ENCODE measurements around the gene KMT2B.

KMT2B gene

DNA sequence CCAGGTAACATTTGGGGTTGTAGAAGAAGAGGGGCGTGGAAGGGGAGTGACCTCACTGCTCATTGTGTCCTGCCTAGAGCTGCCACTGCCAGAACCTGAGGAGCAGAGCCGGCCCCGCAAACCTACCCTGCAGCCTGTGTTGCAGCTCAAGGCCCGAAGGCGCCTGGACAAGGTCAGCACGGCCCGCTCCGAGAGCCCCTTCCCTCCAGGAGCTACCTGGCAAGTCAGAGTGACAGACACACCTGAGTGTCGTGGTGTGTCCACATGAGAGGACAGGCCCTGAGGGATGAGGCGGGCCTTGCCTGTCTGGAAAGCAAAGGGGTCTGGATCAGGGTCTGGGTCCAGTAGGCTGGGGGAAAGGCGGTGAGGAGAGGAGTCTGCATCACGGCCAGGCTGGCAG, 6.8 kb downstream of the KMT2B start:
- DNase-seq (ENCODE audit: low read depth, low spot score): no peak
- CTCF ChIA-PET: no interaction called here
- H3K4me3 ChIP-seq (ENCODE audit: low read depth, low read length): no peak overlapping the region
- TF ChIP-seq, protein P1, sequence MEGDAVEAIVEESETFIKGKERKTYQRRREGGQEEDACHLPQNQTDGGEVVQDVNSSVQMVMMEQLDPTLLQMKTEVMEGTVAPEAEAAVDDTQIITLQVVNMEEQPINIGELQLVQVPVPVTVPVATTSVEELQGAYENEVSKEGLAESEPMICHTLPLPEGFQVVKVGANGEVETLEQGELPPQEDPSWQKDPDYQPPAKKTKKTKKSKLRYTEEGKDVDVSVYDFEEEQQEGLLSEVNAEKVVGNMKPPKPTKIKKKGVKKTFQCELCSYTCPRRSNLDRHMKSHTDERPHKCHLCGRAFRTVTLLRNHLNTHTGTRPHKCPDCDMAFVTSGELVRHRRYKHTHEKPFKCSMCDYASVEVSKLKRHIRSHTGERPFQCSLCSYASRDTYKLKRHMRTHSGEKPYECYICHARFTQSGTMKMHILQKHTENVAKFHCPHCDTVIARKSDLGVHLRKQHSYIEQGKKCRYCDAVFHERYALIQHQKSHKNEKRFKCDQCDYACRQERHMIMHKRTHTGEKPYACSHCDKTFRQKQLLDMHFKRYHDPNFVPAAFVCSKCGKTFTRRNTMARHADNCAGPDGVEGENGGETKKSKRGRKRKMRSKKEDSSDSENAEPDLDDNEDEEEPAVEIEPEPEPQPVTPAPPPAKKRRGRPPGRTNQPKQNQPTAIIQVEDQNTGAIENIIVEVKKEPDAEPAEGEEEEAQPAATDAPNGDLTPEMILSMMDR (IDR thresholded peaks at IDR 0.05; ENCODE audit: insufficient read depth, low read length, missing control alignments): no peak
- POLR2A ChIA-PET: no interaction called here

DNA sequence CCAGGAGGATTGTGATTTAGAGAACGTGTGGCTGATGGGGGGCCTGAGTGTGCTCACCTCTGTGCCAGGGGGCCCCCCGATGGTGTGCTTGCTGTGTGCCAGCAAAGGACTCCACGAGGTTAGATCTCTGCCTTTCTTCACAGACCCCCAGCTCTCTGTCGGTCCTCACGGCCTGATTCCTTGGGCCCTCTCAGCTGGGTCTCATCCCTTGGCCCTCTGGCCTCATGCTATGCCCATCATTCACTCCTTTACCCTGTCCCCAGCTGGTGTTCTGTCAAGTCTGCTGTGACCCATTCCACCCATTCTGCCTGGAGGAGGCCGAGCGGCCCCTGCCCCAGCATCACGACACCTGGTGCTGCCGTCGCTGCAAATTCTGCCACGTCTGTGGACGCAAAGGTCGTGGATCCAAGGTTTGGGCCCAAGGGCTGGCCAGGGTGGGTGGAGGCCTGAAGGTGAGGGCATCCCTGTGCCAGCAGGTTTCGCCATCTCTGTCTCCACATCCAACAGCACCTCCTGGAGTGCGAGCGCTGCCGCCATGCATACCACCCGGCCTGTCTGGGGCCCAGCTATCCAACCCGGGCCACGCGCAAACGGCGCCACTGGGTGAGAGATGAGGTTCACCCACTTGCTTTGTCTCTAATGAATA, 7.5 kb downstream of the KMT2B start:
- POLR2A ChIA-PET: no interaction called here
- CTCF ChIA-PET: interaction anchor here (0.6 to 0.7 kb wide), 2 partner anchors 31 to 166 kb away, joined by 3 read pairs; no protein-coding TSS in a partner anchor
- TF ChIP-seq, protein P1 (IDR thresholded peaks at IDR 0.05; ENCODE audit: insufficient read depth, low read length, missing control alignments): no peak
- DNase-seq (ENCODE audit: low read depth, low spot score): no peak
- no peak overlapping the region for H3K4me3 ChIP-seq (ENCODE audit: low read depth, low read length)

DNA sequence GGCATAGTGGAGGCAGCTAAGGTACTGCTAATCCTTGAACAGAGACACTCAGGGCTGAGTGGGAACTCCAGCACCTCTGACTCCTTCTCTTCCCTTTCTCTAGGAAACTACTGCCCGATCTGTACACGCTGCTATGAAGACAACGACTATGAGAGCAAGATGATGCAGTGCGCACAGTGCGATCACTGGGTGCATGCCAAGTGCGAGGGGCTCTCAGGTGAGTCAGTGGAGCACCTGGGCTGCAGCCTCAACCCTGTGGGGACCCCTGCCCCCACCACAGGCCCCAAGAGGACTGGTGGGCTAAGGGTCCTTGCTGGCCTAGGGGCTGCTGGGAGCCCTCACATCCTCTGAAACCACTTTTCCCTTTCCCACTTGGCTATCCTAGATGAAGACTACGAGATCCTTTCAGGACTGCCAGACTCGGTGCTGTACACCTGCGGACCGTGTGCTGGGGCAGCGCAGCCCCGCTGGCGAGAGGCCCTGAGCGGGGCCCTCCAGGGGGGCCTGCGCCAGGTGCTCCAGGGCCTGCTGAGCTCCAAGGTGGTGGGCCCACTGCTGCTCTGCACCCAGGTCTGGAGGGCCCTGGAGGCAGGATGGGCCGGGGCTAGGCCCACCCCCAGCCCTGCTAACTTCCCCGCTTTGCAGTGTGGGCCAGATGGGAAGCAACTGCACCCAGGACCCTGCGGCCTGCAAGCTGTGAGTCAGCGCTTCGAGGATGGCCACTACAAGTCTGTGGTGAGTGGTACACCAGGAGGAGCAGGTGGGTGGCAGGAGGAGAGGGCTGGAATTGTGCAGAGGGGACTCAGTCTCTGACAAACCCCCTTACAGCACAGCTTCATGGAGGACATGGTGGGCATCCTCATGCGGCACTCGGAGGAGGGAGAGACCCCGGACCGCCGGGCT, 9.5 kb downstream of the KMT2B start:
- TF ChIP-seq, protein P1 (IDR thresholded peaks at IDR 0.05; ENCODE audit: insufficient read depth, low read length, missing control alignments): no peak
- ChIA-PET CTCF (interaction anchor here (1.0 to 1.7 kb wide), 4 partner anchors 9 to 34 kb away, joined by 3 to 5 read pairs (median 4); no protein-coding TSS in a partner anchor), POLR2A (interaction anchor here (1.3 kb wide), 1 partner anchor 18 kb away, joined by 3 read pairs; the partner anchor contains the start of genes PSENEN and U2AF1L4)

DNA sequence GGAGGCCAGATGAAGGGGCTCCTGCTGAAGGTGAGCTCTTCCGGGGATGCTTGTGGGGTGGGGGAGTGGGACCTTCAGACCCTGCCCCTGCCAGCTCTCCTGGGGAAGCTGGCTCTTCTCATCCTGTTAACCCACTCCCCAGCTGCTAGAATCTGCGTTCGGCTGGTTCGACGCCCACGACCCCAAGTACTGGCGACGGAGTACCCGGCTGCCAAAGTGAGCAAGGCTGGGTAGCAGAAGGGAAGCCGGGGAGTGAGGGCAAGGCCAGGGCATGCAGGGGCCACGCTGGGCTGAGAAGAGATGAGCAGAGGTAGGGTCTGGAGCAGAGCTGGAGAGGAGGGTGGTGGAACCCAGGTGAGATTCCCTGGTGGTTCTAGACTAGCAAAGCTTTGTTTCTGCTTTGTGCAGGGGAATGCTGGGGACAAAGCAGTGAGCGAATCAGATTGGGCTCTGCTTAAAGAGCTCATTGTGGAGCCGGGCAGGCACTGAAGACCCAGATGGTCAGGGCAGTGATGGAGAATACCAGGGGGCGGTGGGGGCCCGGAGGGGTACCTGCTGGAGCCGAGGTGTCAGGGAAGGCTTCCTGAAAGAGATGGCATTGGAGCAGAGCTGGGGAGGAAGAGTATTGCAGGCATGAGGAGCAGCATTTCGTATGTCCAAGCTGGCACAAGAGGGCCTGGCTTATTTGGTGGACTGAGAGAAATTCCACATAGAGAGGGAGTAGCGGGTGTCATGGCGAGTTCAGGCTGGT, 10.3 kb downstream of the KMT2B start:
- TF ChIP-seq, protein P1 (IDR thresholded peaks at IDR 0.05; ENCODE audit: insufficient read depth, low read length, missing control alignments): no peak
- CTCF ChIA-PET: interaction anchor here (1.3 to 1.7 kb wide), 3 partner anchors 9 to 12 kb away, joined by 3 to 5 read pairs (median 4); no protein-coding TSS in a partner anchor
- POLR2A ChIA-PET: interaction anchor here (1.3 to 1.5 kb wide), 2 partner anchors 12 to 17 kb away, joined by 3 to 6 read pairs; partner anchors contain the start of genes PSENEN and U2AF1L4
- H3K4me3 ChIP-seq (ENCODE audit: low read depth, low read length): no peak overlapping the region
- DNase-seq (ENCODE audit: low read depth, low spot score): no peak

More for the DNA sequence above, 9.5 kb downstream of the KMT2B start:
- no peak for DNase-seq (ENCODE audit: low read depth, low spot score)
- no peak overlapping the region for H3K4me3 ChIP-seq (ENCODE audit: low read depth, low read length)

DNA sequence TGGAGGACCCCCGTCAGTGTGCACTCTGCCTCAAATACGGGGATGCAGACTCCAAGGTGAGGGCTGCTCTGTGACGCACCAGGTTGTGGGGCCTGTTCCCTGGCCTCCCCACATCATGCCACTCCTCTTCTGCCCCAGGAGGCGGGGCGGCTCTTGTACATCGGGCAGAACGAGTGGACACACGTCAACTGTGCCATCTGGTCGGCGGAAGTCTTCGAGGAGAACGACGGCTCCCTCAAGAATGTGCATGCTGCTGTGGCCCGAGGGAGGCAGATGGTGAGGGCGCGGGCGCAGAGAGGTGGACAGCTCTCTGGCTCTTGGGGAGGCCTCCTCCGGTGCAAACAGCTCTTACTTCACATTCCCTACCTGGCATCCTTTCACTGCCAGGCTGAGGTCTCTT, 11.2 kb downstream of the KMT2B start:
- ChIA-PET CTCF (no interaction called here), POLR2A (interaction anchor here (1.3 to 1.5 kb wide), 2 partner anchors 11 to 16 kb away, joined by 3 to 6 read pairs; partner anchors contain the start of genes PSENEN and U2AF1L4)
- TF ChIP-seq, protein P1 (IDR thresholded peaks at IDR 0.05; ENCODE audit: insufficient read depth, low read length, missing control alignments): no peak
- no peak for DNase-seq (ENCODE audit: low read depth, low spot score)
- H3K4me3 ChIP-seq (ENCODE audit: low read depth, low read length): no peak overlapping the region
